Measurements from ENCODE around the gene AK8.

The AK8 gene, protein sequence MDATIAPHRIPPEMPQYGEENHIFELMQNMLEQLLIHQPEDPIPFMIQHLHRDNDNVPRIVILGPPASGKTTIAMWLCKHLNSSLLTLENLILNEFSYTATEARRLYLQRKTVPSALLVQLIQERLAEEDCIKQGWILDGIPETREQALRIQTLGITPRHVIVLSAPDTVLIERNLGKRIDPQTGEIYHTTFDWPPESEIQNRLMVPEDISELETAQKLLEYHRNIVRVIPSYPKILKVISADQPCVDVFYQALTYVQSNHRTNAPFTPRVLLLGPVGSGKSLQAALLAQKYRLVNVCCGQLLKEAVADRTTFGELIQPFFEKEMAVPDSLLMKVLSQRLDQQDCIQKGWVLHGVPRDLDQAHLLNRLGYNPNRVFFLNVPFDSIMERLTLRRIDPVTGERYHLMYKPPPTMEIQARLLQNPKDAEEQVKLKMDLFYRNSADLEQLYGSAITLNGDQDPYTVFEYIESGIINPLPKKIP

DNA sequence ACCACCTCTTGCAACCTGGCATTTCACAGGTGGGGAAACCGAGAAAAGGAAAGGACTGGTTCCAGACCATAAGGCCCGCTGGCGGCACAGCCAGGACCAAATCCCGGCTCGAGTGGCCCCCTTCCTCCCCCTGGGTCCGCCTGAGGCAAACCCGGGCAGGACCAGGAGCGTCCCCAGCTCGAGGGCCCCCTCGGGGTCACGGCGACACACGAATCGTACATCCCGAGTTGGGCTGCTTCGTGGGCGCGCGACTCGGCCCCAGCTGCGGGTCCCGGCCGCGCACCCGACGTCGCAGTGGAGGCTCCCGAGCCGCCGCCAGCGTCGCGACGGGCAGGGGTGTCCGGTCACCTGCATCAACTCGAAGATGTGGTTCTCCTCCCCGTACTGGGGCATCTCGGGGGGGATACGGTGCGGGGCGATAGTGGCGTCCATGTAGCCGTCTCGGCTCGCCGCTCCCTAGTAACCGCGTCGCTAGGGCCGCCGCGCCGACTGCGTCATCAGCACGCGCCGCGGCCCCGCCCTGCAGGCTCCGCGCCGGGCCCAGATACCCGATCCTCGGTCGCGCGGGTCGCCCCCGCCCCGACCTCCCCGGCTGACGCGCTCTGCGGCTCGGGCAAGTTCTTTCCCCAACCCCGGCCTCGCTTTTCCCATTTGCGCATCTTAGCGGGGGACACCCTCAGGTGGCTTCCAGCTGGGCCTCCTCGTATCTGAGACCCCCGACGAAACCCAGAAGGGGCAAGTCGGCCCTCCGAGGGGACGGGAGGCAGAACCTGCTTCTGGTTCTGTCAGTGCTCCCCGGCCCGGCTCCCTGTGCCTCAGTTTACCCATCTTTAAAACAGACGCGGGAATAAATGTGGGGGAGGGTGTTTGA, at the start of gene AK8:
AK8 (minus strand) TSS at position 461 of the 871 bp plus-strand sequence; CDS start at position 432, 29 bp downstream.
- peak; percentile 78 for DNase-seq

DNA sequence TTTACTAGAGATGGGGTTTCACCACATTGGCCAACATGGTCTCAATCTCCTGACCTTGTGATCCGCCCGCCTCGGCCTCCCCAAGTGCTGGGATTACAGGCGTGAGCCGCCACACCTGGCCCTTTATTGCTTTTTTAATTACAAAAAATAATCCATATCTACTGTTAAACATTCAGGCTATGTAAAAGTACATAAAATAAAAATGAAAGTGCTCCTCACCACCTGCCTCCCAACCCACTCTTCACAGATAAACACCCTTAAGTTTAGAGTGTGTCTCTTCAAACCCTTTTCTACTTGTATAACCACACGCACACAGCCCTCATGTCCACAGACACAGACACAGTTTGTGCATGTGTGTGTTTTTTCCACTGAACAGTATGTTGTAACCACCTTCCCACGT, 49.6 kb upstream of the AK8 start:
- DNase-seq = no peak

DNA sequence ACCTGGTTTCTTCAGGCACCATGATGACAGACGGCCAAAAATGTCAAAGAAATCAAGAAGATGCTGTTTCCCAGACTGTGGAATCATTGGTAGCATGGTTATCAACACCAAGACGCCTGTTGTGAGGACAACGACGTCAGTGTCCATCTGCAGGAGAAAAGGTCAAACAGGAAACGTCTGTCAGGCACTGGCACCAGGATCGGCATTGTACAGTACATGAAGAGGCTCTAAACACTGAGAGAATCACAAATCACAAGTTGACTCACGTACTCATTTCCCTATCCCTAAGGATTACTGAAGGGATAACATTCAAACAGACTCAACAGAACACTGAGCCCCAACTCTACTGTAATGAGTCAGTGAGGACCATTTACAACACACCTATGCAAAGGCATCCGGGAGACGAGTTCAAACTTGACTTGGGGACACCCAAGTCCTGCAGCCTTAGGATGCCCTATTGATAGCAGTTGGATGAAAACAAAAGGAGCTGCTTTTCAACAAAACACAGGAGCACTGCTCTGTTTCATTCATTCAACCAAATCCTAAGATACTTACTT, 45.3 kb upstream of the AK8 start:
- no peak for DNase-seq

DNA sequence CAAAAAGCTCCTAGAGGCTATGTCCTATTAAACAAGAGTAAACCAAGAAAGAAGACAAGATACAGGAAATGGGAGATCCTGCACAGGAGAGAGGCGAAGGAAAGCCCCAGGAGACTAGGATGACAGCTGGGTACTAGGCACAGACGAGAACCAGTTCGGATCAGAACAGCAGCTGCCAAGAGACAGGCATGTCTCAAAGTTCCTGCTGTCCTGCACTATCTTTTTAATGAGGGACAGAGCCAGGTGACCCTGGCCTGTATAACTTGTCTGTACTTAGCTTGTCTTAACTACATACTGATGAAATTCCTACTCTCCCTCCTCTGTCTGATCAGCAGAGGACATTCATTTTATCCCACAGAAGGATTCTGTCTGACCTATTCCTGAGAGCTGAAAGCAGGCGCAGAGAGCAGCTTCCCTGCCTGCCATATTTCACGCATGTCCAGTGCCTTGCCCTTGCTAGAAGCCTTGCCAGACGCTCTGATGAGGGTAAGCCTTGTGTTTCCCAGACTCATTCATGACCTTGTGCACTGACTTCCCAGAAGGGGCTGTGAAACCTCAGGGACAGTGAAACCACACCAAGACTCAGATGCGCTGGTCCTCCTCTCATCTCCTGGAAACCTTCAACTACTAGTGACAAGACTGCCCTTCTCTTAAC, 41.7 kb upstream of the AK8 start:
- DNase-seq = no peak

DNA sequence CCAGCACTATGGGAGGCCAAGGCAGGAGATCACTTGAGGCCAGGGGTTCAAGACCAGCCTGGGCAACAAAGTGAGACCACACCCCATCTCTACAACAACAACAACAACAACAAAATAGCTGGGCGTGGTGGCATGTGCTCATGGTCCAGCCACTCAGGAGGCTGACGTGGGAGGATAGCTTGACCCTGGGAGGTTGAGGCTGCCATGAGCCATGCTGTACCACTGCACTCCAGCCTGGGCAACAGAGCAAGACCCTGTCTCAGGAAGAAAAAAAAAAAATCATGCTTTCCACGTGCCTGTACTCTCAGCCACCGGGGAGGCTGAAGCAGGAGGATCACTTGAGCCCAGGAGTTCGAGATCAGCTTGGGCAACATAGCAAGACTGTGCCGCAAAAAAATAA, 36.8 kb upstream of the AK8 start:
- DNase-seq = no peak

DNA sequence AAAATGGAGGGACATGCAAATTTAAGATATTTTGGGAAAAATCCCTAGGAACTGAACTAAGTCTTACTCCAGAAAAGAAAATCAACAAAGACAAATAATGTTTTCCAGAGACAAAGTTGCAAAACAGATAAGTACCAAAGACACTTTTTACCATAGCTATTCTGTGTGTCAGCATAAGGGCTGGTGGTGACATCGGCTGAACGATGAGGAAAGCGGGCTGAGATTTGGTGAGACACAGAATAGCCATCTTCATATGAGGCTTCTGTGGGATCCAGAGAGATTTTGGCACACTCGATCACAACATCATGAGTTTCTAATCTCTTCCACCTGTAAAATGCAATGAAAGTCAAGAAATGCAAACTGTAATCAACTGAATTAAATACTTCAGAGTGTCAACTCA, 34.0 kb upstream of the AK8 start:
- no peak for DNase-seq

DNA sequence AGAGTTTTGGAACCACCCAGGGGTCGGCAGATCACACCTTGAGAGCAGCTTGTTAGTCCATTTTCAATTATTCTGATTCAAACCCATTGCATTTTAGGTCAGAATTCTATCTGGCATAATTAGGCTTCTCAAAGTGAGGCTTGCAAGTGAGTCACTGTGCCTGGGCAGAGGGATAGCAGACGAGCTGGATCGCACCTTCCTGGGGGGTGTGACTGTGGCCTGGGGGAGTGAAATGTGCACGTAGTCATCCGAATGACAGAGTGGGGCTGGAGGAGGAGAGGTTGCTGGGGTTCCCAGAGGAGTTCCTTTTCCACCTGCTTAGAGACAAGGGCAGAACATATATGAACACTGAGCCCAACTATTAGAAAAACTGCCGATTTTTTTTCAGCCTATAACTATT, 32.3 kb upstream of the AK8 start:
- DNase-seq = no peak

DNA sequence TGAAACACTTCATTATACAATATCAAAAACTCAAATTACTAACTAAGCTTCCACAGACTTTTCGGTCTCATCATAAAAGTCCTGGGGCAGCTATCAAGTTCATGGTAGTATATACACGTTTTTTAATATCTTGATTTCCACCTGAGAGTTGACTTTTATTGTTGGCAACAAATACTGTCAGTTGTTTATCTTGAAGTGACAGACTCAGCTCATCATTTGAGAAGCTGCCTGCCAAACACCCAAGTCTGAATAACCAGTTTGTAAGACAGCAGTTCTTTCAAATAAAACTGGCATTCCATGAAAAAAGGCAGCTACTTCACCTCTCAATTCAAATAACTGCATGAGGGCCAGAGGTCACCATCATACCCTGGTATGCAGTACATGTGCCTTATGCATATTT, 31.2 kb upstream of the AK8 start:
- DNase-seq = no peak

DNA sequence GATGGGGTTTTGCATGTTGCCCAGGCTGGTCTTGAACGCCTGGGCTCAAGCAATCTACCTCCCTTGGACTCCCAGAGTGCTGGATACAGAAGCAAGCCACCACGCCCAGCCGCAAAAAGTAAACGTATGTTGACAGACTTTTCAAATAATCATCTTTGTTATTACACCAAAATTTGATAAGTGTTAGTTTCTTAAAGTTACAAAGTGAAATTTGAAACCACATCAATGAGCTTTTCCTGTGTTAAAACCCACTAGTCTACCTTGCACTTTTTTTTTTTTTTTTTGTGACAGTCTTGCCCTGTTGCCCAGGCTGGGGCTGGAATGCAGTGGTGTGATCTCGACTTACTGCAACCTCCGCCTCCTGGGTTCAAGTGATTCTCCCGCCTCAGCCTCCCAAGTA, 30.6 kb upstream of the AK8 start:
- no peak for DNase-seq

DNA sequence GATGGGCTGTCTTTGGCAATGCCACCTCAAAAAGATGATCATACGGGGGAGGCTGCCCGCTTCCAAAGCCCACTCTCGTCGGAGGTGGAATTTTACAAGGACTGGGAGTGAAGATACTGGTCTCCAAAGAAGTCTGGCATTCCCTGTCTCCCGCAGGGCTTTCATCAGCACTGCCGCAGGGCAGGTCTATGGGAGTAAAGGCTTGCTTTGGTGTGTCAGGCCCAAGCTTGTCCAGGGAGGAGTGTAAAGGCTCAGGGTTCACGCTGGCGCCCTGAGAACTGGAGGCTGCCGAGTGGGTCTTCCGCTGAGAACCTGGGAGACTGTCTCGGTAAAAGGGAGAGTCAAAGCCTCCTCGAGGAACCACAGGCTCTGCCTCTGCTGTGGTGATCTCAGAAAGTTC, 27.6 kb upstream of the AK8 start:
- no peak for DNase-seq

DNA sequence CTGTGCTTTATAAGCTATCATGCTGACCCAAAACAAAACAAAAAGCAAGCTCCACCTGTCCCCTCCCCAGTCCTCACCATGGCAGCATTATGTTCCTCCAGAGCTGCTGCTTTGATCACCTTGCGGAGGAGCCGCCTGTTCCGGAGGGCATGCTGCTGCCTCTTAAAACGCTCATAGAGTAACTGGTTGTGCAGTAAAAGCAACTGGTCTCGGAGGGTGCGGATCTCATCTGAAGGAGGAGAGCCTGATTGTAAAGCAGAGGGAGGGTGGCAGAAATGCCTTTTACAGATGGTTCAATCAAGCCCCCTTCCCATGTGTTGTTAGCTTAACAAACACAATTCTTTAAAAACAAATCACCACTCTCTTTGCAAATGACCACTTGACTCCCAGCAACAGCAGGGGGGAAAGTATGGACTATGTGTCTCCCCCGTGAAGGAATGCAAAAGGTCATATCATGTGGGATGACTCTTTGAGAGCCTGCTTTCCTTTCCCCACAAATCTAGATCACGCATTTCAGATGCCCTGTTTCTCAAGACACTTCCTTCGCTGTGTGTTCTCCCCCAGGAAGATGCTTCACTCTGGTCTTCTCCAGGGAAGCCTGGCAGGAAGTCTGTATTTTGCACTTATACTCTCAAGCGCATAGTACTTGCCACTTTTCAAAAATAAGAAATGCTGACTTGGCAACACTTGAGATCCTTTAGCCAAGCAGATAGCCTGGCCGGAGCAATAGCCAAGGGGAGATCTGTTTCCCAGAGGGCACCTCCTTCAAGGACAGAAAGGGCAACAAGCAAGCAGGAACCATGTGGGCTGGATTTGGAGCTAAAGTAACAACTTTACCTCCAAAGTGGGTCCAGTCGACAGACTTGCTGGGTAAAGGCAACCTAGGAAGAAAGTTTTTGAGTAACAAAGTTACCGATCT, 25.7 kb upstream of the AK8 start:
- no peak for DNase-seq

DNA sequence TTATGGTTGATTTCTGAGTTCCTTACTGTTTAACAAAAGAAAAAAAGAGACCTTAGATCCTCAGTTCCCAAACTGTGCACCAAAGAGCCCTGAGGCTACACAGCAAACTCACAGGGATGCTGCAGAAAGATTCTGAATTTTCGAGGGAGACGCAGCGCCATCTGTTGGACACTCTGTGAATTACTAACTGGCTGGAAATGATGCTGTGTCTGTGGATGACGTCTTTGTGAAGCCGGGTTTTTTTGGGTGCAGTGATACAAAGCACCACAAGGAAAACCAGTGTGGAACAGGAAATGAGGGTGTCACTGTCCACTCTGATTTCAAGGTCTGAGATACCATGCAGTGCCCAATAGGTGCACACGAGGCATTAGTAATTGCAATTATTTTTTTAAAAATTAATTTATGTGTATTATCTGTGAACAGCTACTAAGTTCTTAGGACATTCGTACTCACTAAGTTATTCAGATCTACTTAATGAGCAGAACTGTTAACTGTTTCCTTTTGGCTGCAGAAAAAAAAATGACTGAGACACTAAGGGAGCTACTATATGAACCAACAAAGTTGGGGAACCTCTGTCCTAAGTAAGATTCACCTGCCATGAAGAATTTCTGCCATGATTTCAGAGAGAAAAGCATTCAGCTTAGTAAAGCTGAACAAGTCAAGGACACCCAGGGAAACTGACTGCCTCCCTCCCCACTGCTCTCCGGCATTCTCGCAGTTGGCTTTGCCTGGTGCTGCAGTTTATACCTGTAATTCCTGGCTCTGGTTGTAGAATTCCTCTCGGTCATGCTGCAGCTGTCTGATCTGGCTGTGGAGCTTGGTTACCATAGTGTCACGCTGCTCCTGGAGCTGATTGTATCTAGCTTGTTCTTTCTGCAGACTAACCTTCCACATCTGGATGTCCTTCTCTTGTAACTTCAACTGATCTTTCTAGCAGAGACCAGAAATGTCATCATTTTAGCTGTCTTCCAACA, 24.1 kb upstream of the AK8 start:
- peak; percentile 85 for DNase-seq

DNA sequence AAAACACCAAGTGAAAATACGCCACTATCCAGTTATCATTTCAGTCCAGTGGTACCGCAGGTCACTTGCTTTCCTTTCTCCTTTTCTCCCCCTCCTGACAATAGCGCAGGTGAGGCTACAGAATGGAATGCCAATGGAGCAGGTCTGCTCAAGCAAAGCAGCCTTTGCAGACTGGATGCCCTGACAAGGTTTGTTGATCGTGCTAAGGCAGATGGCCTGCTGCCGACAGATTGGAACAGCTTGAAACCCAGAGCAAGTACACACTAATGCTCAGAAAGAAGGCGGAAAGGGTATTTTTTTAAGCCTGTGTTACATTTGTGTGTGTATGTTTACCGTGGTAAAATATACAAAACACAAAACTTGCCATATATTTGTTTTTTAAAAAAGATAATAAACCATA, 20.0 kb upstream of the AK8 start:
- DNase-seq = peak; percentile 88

DNA sequence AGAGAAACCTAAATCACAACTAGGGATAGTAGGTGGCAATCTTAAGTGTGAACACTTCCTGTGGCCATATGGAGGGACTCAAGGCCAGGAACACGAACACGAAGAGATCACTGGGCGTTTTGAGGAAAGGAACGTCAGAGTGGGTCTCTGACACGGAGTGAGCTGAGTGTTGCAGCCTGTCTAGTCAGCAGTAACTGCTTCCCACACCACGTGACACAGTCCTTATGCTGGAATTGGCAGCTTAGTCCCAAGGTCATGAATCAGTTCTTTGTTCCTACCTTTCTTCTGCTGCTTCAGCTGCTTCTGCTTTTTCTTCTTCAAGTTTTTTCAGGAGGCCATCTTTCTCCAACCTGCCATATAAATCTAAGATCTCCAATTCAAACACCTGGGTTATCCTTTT, 18.8 kb upstream of the AK8 start:
- no peak for DNase-seq

DNA sequence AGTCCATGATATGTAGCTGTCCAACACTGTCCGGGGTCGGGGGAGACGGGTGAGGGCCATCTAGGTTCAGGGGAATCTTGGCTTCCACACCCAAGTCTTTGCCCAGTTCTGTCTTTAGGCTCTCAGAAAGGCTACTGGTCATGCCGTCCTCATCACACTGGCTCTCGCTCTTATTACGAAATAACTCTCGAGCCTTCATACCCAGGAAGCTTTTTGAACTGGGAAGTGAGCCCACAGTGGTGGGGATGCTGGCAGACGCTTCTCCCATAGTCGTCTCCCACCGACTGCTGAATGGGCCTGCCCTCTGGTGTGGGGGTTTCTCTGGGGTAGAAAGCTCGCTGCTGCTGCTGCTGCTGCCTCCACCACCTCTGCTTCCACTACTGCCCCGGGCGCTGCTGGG, 18.2 kb upstream of the AK8 start:
- DNase-seq = no peak

DNA sequence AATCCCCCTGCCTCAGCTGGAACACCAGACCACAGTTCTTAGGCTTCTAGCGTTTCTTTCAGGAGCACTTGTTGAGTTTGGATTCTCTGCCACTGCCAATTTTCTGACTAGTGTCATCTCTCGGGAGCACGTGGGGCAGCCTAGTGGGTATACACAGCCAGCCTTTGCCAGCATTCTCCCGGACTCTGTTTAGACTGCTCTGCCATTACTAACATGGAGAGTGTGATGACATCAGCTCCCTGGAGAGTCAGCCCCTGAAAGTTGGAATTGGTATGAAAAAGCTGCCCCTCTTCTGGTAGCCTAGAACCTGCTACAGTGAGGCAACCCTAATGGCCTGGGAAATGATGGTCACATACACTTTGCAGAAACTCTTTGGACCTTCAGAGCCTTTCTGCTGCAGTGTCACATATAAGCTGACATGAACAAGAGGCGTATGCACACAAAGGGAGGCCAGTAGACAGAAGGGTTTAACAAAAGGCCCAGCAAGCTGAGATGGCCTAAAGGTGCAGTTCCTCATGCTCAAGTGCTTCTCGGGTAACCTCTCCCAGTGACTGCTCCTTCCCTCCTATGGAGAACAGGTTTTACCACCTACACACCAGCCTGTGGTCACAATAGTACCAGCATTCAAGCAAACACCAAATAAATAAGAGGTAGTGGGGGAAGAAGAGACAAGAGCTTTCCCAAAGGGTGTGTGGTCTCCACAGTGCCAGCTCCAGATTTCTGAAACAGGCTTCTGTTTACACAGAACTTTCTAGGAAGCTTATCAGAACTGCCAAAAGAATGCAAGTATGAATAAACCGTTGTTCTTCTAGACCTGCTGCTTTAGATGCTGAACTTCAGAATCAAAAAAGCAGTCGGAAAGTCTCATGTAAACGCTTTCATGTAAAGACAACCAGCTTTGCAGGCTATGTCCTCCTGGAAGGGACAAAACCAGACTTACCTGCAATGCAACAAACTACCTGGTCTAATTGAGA, 17.1 kb upstream of the AK8 start:
- peak; percentile 43 for DNase-seq

DNA sequence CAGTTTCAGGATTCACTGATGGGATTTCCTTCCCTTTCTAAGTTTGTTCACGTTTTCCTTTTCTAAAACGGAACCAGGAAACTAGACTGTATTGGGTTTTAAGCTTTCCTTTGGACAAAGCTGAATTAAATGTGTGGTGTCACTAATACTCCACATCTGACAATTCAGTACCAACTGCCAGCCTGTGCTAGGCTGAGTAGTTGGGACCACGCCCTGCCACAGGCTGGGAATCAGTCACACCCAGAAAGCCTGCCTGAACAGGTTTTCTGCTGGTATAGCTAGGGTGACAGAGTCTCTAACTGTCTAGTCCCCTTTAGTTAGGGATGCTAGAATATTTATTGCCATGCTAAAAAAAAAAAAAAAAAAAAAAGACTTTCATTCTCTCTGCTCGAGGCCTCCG, 16.3 kb upstream of the AK8 start:
- DNase-seq = peak; percentile 87

DNA sequence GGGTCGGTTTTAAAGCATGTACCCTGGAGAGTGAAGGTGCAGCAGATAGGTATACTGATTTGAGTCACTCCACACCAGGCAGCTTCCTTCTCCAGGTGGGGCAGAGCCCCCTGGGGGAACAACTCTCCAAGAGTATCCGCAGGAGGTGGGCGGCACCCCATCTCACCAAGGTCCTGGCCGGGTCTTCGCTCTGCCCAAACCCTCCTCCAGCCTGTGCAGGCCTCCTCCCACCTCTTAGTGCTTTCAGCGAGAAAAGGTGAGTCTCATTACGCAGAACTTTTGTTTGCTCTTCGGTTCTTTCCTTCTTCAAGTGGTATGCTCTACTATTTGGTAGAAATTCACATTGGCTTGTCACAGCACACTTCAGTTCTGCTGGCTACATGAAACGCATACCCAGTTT, 14.3 kb upstream of the AK8 start:
- no peak for DNase-seq

DNA sequence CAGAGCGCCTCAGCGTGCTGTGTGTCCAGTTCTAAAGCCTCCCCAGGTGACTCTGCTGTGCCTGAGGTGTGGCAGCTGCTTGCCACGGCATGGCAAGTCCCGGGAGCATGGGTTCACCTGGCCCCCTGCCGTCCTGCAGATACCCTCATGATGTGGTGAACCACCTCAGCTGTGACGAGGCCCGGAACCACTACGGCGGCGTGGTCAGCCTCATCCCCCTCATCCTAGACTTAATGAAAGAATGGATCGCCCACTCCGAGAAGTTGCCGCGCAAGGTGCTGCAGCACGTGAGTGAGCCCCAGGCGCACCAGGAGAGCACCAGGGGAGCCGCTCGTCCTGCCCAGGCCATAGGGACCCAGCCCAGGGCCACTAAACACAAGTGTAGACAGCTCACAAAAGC, 10.1 kb upstream of the AK8 start:
- no peak for DNase-seq
